Left lung (tissue), 10 donors: ENCODE results near the gene CACNA2D3. TPM values are rescaled to one million over a fixed set of nuclear protein-coding genes. Genes with fewer than 3 reads are reported as not detected.

Experiments
- ATAC-seq: fragments of 200-7000 bp; cut with Tn5 transposase; one replicate; pipeline ENCODE4 v1.9.1; 2020; ENCODE audit warnings: moderate library complexity
- DNase-seq, 4 donors: peaks; one replicate each; pipeline ENCODE4 v3.0.0-alpha.2; 2013 to 2020
- H3K27ac ChIP-seq, 2 donors: fragments of 200-600 bp; sonication (generic) in 1 of 2; one replicate each; pipeline versions ENCODE4 v1.5.0 to v1.8.0; 2020 to 2021
- H3K27me3 ChIP-seq, 2 donors: fragments of 200-600 bp; sonication (generic) in 1 of 2; one replicate each; pipeline versions ENCODE4 v1.5.0 to v1.8.0; 2020 to 2021
- H3K36me3 ChIP-seq, 2 donors: fragments of 200-600 bp; sonication (generic) in 1 of 2; one replicate each; pipeline versions ENCODE4 v1.5.0 to v1.8.0; 2020 to 2021
- H3K4me1 ChIP-seq, 2 donors: fragments of 200-600 bp; one replicate each; pipeline ENCODE4 v1.8.0; 2021
- H3K4me3 ChIP-seq, 2 donors: fragments of 200-600 bp; sonication (generic) in 1 of 2; one replicate each; pipeline versions ENCODE4 v1.5.0 to v1.8.0; 2020 to 2021; ENCODE audit warnings: mild to moderate bottlenecking in 1 of 2
- H3K9me3 ChIP-seq, 2 donors: fragments of 200-600 bp; sonication (generic) in 1 of 2; one replicate each; pipeline versions ENCODE4 v1.5.0 to v1.8.0; 2020 to 2021
- CTCF ChIP-seq, 2 donors: fragments of 200-600 bp; sonication (generic) in 1 of 2; IDR thresholded peaks; one replicate each; pipeline versions ENCODE4 v1.5.0 to v1.8.0; 2021; ENCODE audit warnings: antibody characterized with exemption in 2 of 2
- intact Hi-C, 2 donors: fragments of 100-400 bp; cut with DNase I; formaldehyde crosslinking; loops; one replicate each; pipeline versions ENCODE4 v1.11.2 to v1.14.2; 2022
- polyA plus RNA-seq, 6 donors: library from polyadenylated mRNA; unstranded; fragments of 120-200 nt; gene quantifications; one replicate each; pipeline ENCODE4 v1.2.1, GENCODE V29; 2013; ENCODE audit not compliant: insufficient read length in 6 of 6
- total RNA-seq, 2 donors: library from RNA; stranded (reverse); fragmentation: NEBNext Ultra II Directional; extraction: Animal tissue kit (Norgen Biotek cat#: 25700); gene quantifications; one replicate each; pipeline ENCODE4 v1.2.1, GENCODE V29; 2021
- donor health status: DM: no; HTN: yes; CAD: no.
- donor health status: DM: no; HTN: no; CAD: no.

Gene CACNA2D3
- total and polyA plus RNA-seq, 8 donors: 1.1 to 2.7 (median 1.5) TPM

DNA sequence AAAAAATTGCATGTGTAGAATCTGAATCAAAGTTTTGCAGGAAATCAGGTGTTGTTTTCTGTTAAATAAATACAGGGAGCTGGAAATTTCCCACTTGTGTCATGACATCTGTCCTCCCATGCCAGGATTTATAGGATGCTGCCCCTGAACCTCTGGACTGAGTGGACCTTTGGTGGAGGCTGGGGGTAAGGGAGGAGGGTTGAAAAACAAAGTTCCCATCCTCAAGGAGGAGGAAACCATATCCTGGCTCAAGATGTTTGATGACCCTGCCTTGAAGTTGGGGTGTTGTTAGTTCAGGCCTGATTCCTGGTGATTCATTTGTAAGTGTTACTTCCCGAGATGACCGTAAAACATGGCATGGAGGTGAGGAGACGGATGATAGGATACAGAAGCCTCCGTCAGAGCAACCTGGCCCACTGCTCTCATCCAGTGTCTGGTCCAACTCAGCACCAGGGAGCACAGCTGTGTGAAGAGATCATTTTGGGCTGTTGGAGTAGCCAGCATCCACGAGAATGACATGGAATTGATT, 223.6 kb downstream of the CACNA2D3 start:
- intact Hi-C loops: no loop called here
- DNase-seq (no peak), ATAC-seq (no peak)
- Histone ChIP-seq H3K9me3 (no peaks in the 10 kb centered on the region), H3K27ac (no peak overlapping the region), H3K27me3 (peaks cover 0 to 12% of the 10 kb centered on the region in 2 donors), H3K4me3 (no peak overlapping the region), H3K36me3 (no peaks in the 10 kb centered on the region), H3K4me1 (no peaks in the 10 kb centered on the region)
- no peak for TF ChIP-seq CTCF (IDR thresholded peaks at IDR 0.05)

DNA sequence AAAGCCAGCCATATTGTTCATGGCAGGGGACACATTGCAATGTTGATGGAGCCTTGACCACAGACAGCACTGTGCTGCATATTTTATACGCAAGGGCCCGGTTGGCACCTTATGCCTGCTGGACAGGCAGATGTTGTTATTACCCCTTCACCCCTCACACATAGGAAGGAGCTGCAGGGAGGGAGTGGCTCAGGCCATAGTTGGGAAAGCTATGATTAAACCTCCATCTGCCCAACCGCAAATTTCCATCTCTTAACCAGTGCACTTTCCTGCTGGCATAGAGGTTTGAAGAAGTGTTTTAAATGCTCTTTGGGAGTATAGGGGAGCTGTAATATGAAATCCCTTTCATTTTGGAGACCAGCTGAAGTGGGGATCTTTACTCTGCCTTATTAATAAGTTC, 224.7 kb downstream of the CACNA2D3 start:
- H3K27me3 ChIP-seq: peaks cover 0 to 12% of the 10 kb centered on the region in 2 donors
- no peak overlapping the region for H3K27ac ChIP-seq
- TF ChIP-seq CTCF (IDR thresholded peaks at IDR 0.05): no peak
- H3K4me1 ChIP-seq: no peaks in the 10 kb centered on the region
- DNase-seq: no peak
- H3K9me3 ChIP-seq: no peaks in the 10 kb centered on the region
- intact Hi-C loops: no loop called here
- H3K4me3 ChIP-seq: no peak overlapping the region
- H3K36me3 ChIP-seq: no peaks in the 10 kb centered on the region
- ATAC-seq: no peak

DNA sequence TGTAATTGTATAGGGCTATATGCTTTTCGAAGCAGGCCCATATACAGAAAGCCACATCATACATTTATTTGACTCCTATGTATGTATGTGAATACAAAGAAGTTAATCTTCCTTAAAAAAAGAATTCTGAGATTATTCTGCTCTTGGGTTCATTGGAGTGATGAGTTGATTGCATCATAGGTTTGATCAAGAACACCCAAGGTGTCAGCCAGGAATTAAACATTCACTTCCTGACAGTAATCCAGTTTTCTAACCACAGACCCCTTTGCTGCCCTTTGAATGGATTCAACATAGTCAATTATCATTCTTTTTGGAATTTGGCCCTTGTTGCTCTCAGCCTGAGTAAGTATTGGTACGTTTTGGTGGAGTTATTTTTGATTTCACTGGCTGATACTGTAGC, 225.6 kb downstream of the CACNA2D3 start:
- H3K9me3 ChIP-seq: no peaks in the 10 kb centered on the region

GRCh38 chr3:54349231-54349652, 226.9 kb downstream of the CACNA2D3 start:
- Histone ChIP-seq H3K27me3 (no peaks in the 10 kb centered on the region), H3K4me3 (no peak overlapping the region), H3K36me3 (no peaks in the 10 kb centered on the region), H3K4me1 (no peaks in the 10 kb centered on the region), H3K9me3 (no peaks in the 10 kb centered on the region), H3K27ac (no peak overlapping the region)
- no peak for TF ChIP-seq CTCF (IDR thresholded peaks at IDR 0.05)
- ATAC-seq: no peak
- peak in 2 of 4 donors; percentile 60 to 70 for DNase-seq
- intact Hi-C loops: no loop called here

More for the DNA sequence above, 225.6 kb downstream of the CACNA2D3 start:
- Histone ChIP-seq H3K27ac (no peak overlapping the region), H3K27me3 (peaks cover 0 to 8% of the 10 kb centered on the region in 2 donors), H3K4me3 (no peak overlapping the region), H3K36me3 (no peaks in the 10 kb centered on the region), H3K4me1 (no peaks in the 10 kb centered on the region)
- DNase-seq (no peak), ATAC-seq (no peak)
- no peak for TF ChIP-seq CTCF (IDR thresholded peaks at IDR 0.05)
- intact Hi-C loops: no loop called here

DNA sequence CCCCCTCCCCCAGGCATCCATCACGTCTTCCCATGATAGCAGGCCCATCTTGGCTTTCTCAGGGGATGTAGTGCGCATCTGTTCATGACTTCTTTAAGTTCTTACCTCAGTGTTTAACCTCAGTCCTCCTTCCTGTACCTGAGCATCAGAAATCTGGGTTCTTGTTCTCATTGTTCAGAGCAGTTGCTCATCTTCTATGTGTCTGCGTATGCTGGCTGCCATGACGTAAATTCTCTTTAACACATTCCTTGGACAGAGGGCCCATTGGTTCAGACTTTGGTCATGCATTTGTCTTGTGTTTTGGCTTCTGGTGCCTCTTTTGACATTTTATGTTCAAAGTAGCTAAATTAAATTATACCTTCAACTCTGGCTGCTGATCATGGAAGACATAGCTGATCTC, 227.3 kb downstream of the CACNA2D3 start:
- Histone ChIP-seq H3K4me1 (no peaks in the 10 kb centered on the region), H3K36me3 (no peaks in the 10 kb centered on the region), H3K27ac (no peak overlapping the region), H3K27me3 (no peaks in the 10 kb centered on the region), H3K9me3 (no peaks in the 10 kb centered on the region), H3K4me3 (no peak overlapping the region)
- no peak for TF ChIP-seq CTCF (IDR thresholded peaks at IDR 0.05)
- intact Hi-C loops: no loop called here
- no peak for ATAC-seq
- peak in 1 of 4 donors; percentile 31 for DNase-seq
